HEK293 (cell line): ENCODE data around the gene SEC16A.

ENCODE experiments used
- KLF16 ChIP-seq: fragments of 450-650 bp; formaldehyde crosslinking; IDR thresholded peaks from 2 replicates; pipeline ENCODE4 v1.5.1; 2017; ENCODE audit warnings: missing biosample characterization, missing genetic modification characterization
- PRDM1 ChIP-seq: fragments of 450-650 bp; formaldehyde crosslinking; IDR thresholded peaks from 2 replicates; pipeline ENCODE4; 2016; ENCODE audit warnings: missing biosample characterization, missing genetic modification characterization
- RBAK ChIP-seq: fragments of 450-650 bp; formaldehyde crosslinking; IDR thresholded peaks from 2 replicates; pipeline ENCODE4 v1.5.1; 2016; ENCODE audit warnings: missing biosample characterization, missing genetic modification characterization
- REPIN1 ChIP-seq: fragments of 450-650 bp; formaldehyde crosslinking; IDR thresholded peaks from 2 replicates; pipeline ENCODE4 v1.5.1; 2017; ENCODE audit warnings: missing biosample characterization, missing genetic modification characterization, low read depth
- ZBTB1 ChIP-seq: fragments of 450-650 bp; formaldehyde crosslinking; IDR thresholded peaks from 2 replicates; pipeline ENCODE4 v1.5.1; 2016; ENCODE audit warnings: missing biosample characterization, missing genetic modification characterization
- ZBTB7A ChIP-seq: fragments of 450-650 bp; formaldehyde crosslinking; IDR thresholded peaks from 2 replicates; pipeline ENCODE4 v1.5.1; 2016; ENCODE audit warnings: low read depth, missing biosample characterization, missing genetic modification characterization
- ZFP37 ChIP-seq: fragments of 450-650 bp; formaldehyde crosslinking; IDR thresholded peaks from 2 replicates; pipeline ENCODE4 v1.5.1; 2016; ENCODE audit warnings: missing biosample characterization, missing genetic modification characterization
- ZNF133 ChIP-seq: fragments of 450-650 bp; formaldehyde crosslinking; IDR thresholded peaks from 2 replicates; pipeline ENCODE4 v1.5.1; 2016; ENCODE audit warnings: missing biosample characterization, missing genetic modification characterization
- ZNF140 ChIP-seq: fragments of 450-650 bp; formaldehyde crosslinking; IDR thresholded peaks from 2 replicates; pipeline ENCODE4 v1.5.1; 2016; ENCODE audit warnings: missing biosample characterization, missing genetic modification characterization
- ZNF174 ChIP-seq: fragments of 450-650 bp; formaldehyde crosslinking; IDR thresholded peaks from 2 replicates; pipeline ENCODE4 v1.5.0; 2017; ENCODE audit warnings: missing biosample characterization, mild to moderate bottlenecking, missing genetic modification characterization
- ZNF223 ChIP-seq: fragments of 450-650 bp; formaldehyde crosslinking; IDR thresholded peaks from 2 replicates; pipeline ENCODE4 v1.5.1; 2016; ENCODE audit warnings: missing biosample characterization, missing genetic modification characterization
- ZNF239 ChIP-seq: fragments of 450-650 bp; formaldehyde crosslinking; IDR thresholded peaks from 2 replicates; pipeline ENCODE4 v1.5.1; 2016; ENCODE audit warnings: missing biosample characterization, missing genetic modification characterization
- ZNF350 ChIP-seq: fragments of 450-650 bp; formaldehyde crosslinking; IDR thresholded peaks from 2 replicates; pipeline ENCODE4 v1.5.0; 2017; ENCODE audit warnings: missing biosample characterization, mild to moderate bottlenecking, missing genetic modification characterization
- ZNF549 ChIP-seq: fragments of 450-650 bp; IDR thresholded peaks from 2 replicates; pipeline ENCODE4 v1.5.1; 2018; ENCODE audit warnings: missing biosample characterization, missing genetic modification characterization, mild to moderate bottlenecking, inconsistent platforms, moderate library complexity
- ZNF621 ChIP-seq: fragments of 450-650 bp; formaldehyde crosslinking; IDR thresholded peaks from 2 replicates; pipeline ENCODE4 v1.5.1; 2017; ENCODE audit warnings: missing biosample characterization, missing genetic modification characterization
- ZNF629 ChIP-seq: fragments of 450-650 bp; formaldehyde crosslinking; IDR thresholded peaks from 2 replicates; pipeline ENCODE4 v1.5.1; 2017; ENCODE audit warnings: missing biosample characterization, missing genetic modification characterization
- ZNF768 ChIP-seq: fragments of 450-650 bp; formaldehyde crosslinking; IDR thresholded peaks from 2 replicates; pipeline ENCODE4 v1.5.1; 2018; ENCODE audit warnings: missing biosample characterization, mild to moderate bottlenecking, missing genetic modification characterization
- ZNF791 ChIP-seq: fragments of 450-650 bp; formaldehyde crosslinking; IDR thresholded peaks from 2 replicates; pipeline ENCODE4 v1.5.1; 2016; ENCODE audit warnings: missing biosample characterization, missing genetic modification characterization
- TF ChIP-seq, protein P1 (sequence below): fragments of 450-650 bp; formaldehyde crosslinking; IDR thresholded peaks from 2 replicates; pipeline ENCODE4 v1.5.1; 2016; ENCODE audit warnings: missing biosample characterization, missing genetic modification characterization
- TF ChIP-seq, protein P2 (sequence below): fragments of 450-650 bp; formaldehyde crosslinking; IDR thresholded peaks from 2 replicates; pipeline ENCODE4 v1.5.1; 2016; ENCODE audit warnings: missing biosample characterization, missing genetic modification characterization
- TF ChIP-seq, protein P3 (sequence below): fragments of 450-650 bp; formaldehyde crosslinking; IDR thresholded peaks from 2 replicates; pipeline ENCODE4 v1.5.1; 2016; ENCODE audit warnings: missing biosample characterization, missing genetic modification characterization
- TF ChIP-seq, protein P4 (sequence below): fragments of 450-650 bp; formaldehyde crosslinking; IDR thresholded peaks from 2 replicates; pipeline ENCODE4 v1.5.1; 2016; ENCODE audit warnings: missing biosample characterization, missing genetic modification characterization
- TF ChIP-seq, protein P5 (sequence below): fragments of 450-650 bp; formaldehyde crosslinking; IDR thresholded peaks from 2 replicates; pipeline ENCODE4 v1.5.1; 2016; ENCODE audit warnings: missing biosample characterization, missing genetic modification characterization
- TF ChIP-seq, protein P6 (sequence below): fragments of 450-650 bp; formaldehyde crosslinking; IDR thresholded peaks from 2 replicates; pipeline ENCODE4 v1.5.1; 2016; ENCODE audit warnings: missing biosample characterization, missing genetic modification characterization
- TF ChIP-seq, protein P7 (sequence below): fragments of 450-650 bp; formaldehyde crosslinking; IDR thresholded peaks from 2 replicates; pipeline ENCODE4 v1.5.1; 2017; ENCODE audit warnings: missing biosample characterization, missing genetic modification characterization

The SEC16A gene

DNA sequence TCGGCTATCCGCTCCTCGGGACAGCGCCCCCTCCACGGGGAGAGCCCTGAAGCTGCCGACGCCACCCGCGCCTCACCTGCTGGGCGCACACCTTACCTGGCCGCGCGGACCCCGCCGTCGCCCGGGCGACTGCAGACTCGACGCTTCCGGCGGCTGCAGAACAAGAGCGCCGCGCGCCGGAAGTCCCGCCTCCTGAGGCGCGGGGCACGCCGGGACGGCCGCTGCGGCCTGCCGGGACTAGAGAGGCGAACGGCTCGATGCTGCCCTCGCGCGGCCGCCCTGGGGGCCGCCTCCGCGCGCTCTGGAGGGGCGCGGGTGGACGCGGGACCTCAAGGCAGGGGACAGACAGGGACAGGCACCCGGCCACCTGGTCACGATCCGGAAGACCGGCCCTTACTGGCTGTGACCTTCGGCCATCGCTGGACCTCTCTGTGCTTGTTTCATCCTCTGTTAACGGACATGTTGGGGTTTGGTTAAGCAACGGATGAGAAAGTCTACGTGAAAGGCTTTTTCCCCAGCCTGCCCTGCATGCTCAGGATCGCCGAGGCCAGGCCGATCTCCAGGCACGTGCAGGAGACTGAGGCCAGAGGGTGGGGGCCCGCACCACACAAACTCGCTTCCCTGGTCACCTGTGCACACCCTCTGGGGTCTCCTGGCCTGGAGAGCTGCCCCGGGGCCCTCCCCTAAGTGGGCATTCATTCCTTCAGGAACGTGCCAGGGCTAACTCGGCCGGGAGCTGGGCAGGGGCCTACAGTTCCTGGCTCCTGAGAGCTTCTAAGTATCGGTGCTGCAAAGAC lies 82.6 kb downstream of the SEC16A start, which contains the start of gene SNAPC4 (continued):
- TF ChIP-seq, protein P1, sequence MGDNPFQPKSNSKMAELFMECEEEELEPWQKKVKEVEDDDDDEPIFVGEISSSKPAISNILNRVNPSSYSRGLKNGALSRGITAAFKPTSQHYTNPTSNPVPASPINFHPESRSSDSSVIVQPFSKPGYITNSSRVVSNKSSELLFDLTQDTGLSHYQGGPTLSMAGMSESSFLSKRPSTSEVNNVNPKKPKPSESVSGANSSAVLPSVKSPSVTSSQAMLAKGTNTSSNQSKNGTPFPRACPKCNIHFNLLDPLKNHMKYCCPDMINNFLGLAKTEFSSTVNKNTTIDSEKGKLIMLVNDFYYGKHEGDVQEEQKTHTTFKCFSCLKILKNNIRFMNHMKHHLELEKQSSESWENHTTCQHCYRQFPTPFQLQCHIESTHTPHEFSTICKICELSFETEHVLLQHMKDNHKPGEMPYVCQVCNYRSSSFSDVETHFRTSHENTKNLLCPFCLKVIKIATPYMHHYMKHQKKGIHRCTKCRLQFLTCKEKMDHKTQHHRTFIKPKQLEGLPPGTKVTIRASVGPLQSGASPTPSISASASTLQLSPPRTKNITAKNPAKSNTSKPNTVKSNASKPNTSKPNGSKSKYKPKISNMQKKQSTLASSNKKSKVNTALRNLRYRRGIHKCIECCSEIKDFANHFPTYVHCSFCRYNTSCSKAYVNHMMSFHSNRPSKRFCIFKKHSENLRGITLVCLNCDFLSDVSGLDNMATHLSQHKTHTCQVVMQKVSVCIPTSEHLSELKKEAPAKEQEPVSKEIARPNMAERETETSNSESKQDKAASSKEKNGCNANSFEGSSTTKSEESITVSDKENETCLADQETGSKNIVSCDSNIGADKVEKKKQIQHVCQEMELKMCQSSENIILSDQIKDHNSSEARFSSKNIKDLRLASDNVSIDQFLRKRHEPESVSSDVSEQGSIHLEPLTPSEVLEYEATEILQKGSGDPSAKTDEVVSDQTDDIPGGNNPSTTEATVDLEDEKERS (tag by site-specific recombination): no peak
- no peak for TF ChIP-seq RBAK
- TF ChIP-seq, protein P2, sequence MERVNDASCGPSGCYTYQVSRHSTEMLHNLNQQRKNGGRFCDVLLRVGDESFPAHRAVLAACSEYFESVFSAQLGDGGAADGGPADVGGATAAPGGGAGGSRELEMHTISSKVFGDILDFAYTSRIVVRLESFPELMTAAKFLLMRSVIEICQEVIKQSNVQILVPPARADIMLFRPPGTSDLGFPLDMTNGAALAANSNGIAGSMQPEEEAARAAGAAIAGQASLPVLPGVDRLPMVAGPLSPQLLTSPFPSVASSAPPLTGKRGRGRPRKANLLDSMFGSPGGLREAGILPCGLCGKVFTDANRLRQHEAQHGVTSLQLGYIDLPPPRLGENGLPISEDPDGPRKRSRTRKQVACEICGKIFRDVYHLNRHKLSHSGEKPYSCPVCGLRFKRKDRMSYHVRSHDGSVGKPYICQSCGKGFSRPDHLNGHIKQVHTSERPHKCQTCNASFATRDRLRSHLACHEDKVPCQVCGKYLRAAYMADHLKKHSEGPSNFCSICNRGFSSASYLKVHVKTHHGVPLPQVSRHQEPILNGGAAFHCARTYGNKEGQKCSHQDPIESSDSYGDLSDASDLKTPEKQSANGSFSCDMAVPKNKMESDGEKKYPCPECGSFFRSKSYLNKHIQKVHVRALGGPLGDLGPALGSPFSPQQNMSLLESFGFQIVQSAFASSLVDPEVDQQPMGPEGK (tag by site-specific recombination): peak; percentile 54
- TF ChIP-seq ZNF791 (tag by site-specific recombination): no peak
- TF ChIP-seq ZNF629 (tag by site-specific recombination): peak; percentile 36; the same call in 1 of the 2 replicates
- TF ChIP-seq ZNF621 (tag by site-specific recombination): no peak
- no peak for TF ChIP-seq ZNF350 (tag by site-specific recombination)
- no peak; the same call in 1 of the 2 replicates for TF ChIP-seq ZBTB7A
- TF ChIP-seq, protein P3, sequence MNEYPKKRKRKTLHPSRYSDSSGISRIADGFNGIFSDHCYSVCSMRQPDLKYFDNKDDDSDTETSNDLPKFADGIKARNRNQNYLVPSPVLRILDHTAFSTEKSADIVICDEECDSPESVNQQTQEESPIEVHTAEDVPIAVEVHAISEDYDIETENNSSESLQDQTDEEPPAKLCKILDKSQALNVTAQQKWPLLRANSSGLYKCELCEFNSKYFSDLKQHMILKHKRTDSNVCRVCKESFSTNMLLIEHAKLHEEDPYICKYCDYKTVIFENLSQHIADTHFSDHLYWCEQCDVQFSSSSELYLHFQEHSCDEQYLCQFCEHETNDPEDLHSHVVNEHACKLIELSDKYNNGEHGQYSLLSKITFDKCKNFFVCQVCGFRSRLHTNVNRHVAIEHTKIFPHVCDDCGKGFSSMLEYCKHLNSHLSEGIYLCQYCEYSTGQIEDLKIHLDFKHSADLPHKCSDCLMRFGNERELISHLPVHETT (tag by site-specific recombination): no peak
- no peak for TF ChIP-seq ZNF223 (tag by site-specific recombination)
- no peak for TF ChIP-seq ZNF140 (tag by site-specific recombination)
- no peak for TF ChIP-seq ZNF549
- no peak for TF ChIP-seq ZNF768 (tag by site-specific recombination)
- no peak for TF ChIP-seq ZNF133
- no peak; the same call in 1 of the 2 replicates for TF ChIP-seq ZFP37 (tag by site-specific recombination)
- TF ChIP-seq REPIN1 (tag by site-specific recombination): no peak
- TF ChIP-seq PRDM1: no peak
- TF ChIP-seq, protein P4, sequence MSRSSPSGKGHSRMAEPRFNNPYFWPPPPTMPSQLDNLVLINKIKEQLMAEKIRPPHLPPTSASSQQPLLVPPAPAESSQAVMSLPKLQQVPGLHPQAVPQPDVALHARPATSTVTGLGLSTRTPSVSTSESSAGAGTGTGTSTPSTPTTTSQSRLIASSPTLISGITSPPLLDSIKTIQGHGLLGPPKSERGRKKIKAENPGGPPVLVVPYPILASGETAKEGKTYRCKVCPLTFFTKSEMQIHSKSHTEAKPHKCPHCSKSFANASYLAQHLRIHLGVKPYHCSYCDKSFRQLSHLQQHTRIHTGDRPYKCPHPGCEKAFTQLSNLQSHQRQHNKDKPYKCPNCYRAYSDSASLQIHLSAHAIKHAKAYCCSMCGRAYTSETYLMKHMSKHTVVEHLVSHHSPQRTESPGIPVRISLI: no peak
- TF ChIP-seq, protein P5, sequence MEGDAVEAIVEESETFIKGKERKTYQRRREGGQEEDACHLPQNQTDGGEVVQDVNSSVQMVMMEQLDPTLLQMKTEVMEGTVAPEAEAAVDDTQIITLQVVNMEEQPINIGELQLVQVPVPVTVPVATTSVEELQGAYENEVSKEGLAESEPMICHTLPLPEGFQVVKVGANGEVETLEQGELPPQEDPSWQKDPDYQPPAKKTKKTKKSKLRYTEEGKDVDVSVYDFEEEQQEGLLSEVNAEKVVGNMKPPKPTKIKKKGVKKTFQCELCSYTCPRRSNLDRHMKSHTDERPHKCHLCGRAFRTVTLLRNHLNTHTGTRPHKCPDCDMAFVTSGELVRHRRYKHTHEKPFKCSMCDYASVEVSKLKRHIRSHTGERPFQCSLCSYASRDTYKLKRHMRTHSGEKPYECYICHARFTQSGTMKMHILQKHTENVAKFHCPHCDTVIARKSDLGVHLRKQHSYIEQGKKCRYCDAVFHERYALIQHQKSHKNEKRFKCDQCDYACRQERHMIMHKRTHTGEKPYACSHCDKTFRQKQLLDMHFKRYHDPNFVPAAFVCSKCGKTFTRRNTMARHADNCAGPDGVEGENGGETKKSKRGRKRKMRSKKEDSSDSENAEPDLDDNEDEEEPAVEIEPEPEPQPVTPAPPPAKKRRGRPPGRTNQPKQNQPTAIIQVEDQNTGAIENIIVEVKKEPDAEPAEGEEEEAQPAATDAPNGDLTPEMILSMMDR: peak; percentile 76
- TF ChIP-seq ZNF239 (tag by site-specific recombination): no peak
- no peak for TF ChIP-seq ZNF174 (tag by site-specific recombination)
- TF ChIP-seq KLF16 (tag by site-specific recombination): no peak
- TF ChIP-seq, protein P6, sequence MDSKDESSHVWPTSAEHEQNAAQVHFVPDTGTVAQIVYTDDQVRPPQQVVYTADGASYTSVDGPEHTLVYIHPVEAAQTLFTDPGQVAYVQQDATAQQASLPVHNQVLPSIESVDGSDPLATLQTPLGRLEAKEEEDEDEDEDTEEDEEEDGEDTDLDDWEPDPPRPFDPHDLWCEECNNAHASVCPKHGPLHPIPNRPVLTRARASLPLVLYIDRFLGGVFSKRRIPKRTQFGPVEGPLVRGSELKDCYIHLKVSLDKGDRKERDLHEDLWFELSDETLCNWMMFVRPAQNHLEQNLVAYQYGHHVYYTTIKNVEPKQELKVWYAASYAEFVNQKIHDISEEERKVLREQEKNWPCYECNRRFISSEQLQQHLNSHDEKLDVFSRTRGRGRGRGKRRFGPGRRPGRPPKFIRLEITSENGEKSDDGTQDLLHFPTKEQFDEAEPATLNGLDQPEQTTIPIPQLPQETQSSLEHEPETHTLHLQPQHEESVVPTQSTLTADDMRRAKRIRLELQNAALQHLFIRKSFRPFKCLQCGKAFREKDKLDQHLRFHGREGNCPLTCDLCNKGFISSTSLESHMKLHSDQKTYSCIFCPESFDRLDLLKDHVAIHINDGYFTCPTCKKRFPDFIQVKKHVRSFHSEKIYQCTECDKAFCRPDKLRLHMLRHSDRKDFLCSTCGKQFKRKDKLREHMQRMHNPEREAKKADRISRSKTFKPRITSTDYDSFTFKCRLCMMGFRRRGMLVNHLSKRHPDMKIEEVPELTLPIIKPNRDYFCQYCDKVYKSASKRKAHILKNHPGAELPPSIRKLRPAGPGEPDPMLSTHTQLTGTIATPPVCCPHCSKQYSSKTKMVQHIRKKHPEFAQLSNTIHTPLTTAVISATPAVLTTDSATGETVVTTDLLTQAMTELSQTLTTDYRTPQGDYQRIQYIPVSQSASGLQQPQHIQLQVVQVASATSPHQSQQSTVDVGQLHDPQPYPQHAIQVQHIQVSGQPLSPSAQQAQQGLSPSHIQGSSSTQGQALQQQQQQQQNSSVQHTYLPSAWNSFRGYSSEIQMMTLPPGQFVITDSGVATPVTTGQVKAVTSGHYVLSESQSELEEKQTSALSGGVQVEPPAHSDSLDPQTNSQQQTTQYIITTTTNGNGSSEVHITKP (tag by site-specific recombination): no peak
- TF ChIP-seq ZBTB1 (tag by site-specific recombination): no peak
- TF ChIP-seq, protein P7, sequence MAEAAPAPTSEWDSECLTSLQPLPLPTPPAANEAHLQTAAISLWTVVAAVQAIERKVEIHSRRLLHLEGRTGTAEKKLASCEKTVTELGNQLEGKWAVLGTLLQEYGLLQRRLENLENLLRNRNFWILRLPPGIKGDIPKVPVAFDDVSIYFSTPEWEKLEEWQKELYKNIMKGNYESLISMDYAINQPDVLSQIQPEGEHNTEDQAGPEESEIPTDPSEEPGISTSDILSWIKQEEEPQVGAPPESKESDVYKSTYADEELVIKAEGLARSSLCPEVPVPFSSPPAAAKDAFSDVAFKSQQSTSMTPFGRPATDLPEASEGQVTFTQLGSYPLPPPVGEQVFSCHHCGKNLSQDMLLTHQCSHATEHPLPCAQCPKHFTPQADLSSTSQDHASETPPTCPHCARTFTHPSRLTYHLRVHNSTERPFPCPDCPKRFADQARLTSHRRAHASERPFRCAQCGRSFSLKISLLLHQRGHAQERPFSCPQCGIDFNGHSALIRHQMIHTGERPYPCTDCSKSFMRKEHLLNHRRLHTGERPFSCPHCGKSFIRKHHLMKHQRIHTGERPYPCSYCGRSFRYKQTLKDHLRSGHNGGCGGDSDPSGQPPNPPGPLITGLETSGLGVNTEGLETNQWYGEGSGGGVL: no peak
